Astrocyte (in vitro differentiated cells and primary cell): Measurements from ENCODE around the gene APIP. TPM values are rescaled to one million over a fixed set of nuclear protein-coding genes. Genes with fewer than 3 reads are reported as not detected.

ENCODE experiments used
- DNase-seq: peaks from one replicate; pipeline ENCODE4 v3.0.0-alpha.2; 2010; ENCODE audit warnings: low read depth
- FAIRE-seq: peaks from 2 replicates; lab custom pipeline; 2011; peaks lifted over from hg19 to GRCh38; lab: Jason Lieb, UNC
- H2AFZ ChIP-seq: 2 replicates; pipeline ENCODE4 v1.6.0; 2012; ENCODE audit warnings: low read depth, low read length, inconsistent platforms
- H3K27ac ChIP-seq: 2 replicates; pipeline ENCODE4 v1.5.1; 2011; ENCODE audit warnings: low read depth, low read length, inconsistent platforms
- H3K27me3 ChIP-seq: 2 replicates; pipeline ENCODE4 v1.6.0; 2011; ENCODE audit warnings: low read length, inconsistent platforms; ENCODE audit not compliant: insufficient read depth
- H3K36me3 ChIP-seq: 2 replicates; pipeline ENCODE4 v1.5.1; 2011; ENCODE audit warnings: low read length, inconsistent platforms; ENCODE audit not compliant: insufficient read depth
- H3K4me1 ChIP-seq: 2 replicates; pipeline ENCODE4 v1.5.1; 2011; ENCODE audit warnings: low read length, inconsistent platforms; ENCODE audit not compliant: insufficient read depth
- H3K4me2 ChIP-seq: 2 replicates; pipeline ENCODE4 v1.6.0; 2012; ENCODE audit warnings: low read length, inconsistent platforms
- H3K4me3 ChIP-seq: 2 replicates; pipeline ENCODE4 v1.5.1; 2011; ENCODE audit warnings: low read depth, mild to moderate bottlenecking, low read length, inconsistent platforms; ENCODE audit not compliant: insufficient read depth
- H3K79me2 ChIP-seq: 2 replicates; pipeline ENCODE4 v1.6.0; 2012; ENCODE audit warnings: mild to moderate bottlenecking, low read length, inconsistent platforms; ENCODE audit not compliant: insufficient read depth
- H3K9ac ChIP-seq: 2 replicates; pipeline ENCODE4 v1.6.0; 2012; ENCODE audit warnings: mild to moderate bottlenecking, low read length, inconsistent platforms
- H3K9me3 ChIP-seq: 2 replicates; pipeline ENCODE4 v1.5.1; 2012; ENCODE audit warnings: low read depth, mild to moderate bottlenecking, low read length, inconsistent platforms; ENCODE audit not compliant: insufficient read depth
- H4K20me1 ChIP-seq: 2 replicates; pipeline ENCODE4 v1.6.0; 2012; ENCODE audit warnings: low read length, inconsistent platforms; ENCODE audit not compliant: insufficient read depth
- H3K27ac Mint-ChIP-seq: one replicate; pipeline ENCODE4 v1.8.0; 2021; ENCODE audit warnings: mild to moderate bottlenecking, mixed read lengths; ENCODE audit not compliant: unreplicated experiment
- H3K27me3 Mint-ChIP-seq: one replicate; pipeline ENCODE4 v1.8.0; 2021; ENCODE audit warnings: low read depth, mixed read lengths; ENCODE audit not compliant: unreplicated experiment
- H3K36me3 Mint-ChIP-seq: one replicate; pipeline ENCODE4 v1.8.0; 2021; ENCODE audit warnings: low read depth, mixed read lengths; ENCODE audit not compliant: unreplicated experiment
- H3K4me1 Mint-ChIP-seq: one replicate; pipeline ENCODE4 v1.8.0; 2021; ENCODE audit warnings: low read depth, mixed read lengths; ENCODE audit not compliant: unreplicated experiment
- H3K4me3 Mint-ChIP-seq: one replicate; pipeline ENCODE4 v1.8.0; 2021; ENCODE audit warnings: mild to moderate bottlenecking, moderate library complexity, mixed read lengths; ENCODE audit not compliant: unreplicated experiment
- H3K9me3 Mint-ChIP-seq: one replicate; pipeline ENCODE4 v1.8.0; 2021; ENCODE audit warnings: mild to moderate bottlenecking, mixed read lengths; ENCODE audit not compliant: unreplicated experiment
- CTCF ChIP-seq: IDR thresholded peaks from 2 replicates; pipeline ENCODE4 v1.5.1; 2011; ENCODE audit warnings: low read depth, mild to moderate bottlenecking, inconsistent platforms, low read length, moderate library complexity; ENCODE audit not compliant: insufficient read depth
- EZH2 ChIP-seq: IDR thresholded peaks from 2 replicates; pipeline ENCODE4 v1.6.1; 2012; ENCODE audit warnings: mild to moderate bottlenecking, low read length, inconsistent platforms; ENCODE audit not compliant: insufficient read depth
- total RNA-seq: library from RNA; stranded (reverse); gene quantifications from 2 replicates; pipeline ENCODE4 v1.2.1, GENCODE V29; 2021

The APIP gene
- total RNA-seq, 1 donor from 2014 or later: 13.9 TPM

- Histone ChIP-seq H3K27ac (no peak overlapping the region), H3K36me3 (peaks cover 3% of the 10 kb centered on the region), H4K20me1 (no peaks in the 10 kb centered on the region), H3K9ac (no peak overlapping the region), H3K4me1 (no peaks in the 10 kb centered on the region), H3K27me3 (no peaks in the 10 kb centered on the region), H2AFZ (no peak overlapping the region), H3K79me2 (no peaks in the 10 kb centered on the region), H3K9me3 (no peaks in the 10 kb centered on the region), H3K4me3 (no peak overlapping the region), H3K4me2 (no peak overlapping the region)
- no peaks in the 10 kb centered on the region for H3K9me3 Mint-ChIP-seq
- no peak overlapping the region for H3K4me3 Mint-ChIP-seq
- peaks cover 1% of the 10 kb centered on the region for H3K36me3 Mint-ChIP-seq
- no peak for DNase-seq
- H3K27ac Mint-ChIP-seq: no peak overlapping the region
- TF ChIP-seq EZH2 (no peak), CTCF (no peak)
- H3K27me3 Mint-ChIP-seq: no peaks in the 10 kb centered on the region
- FAIRE-seq: no peak
- no peaks in the 10 kb centered on the region for H3K4me1 Mint-ChIP-seq
Measured at GRCh38 chr11:34963351-34963750, 47.2 kb upstream of the APIP start.

- Mint-ChIP-seq H3K27me3 (no peaks in the 10 kb centered on the region), H3K36me3 (no peaks in the 10 kb centered on the region), H3K4me3 (no peak overlapping the region), H3K4me1 (no peaks in the 10 kb centered on the region), H3K9me3 (no peaks in the 10 kb centered on the region), H3K27ac (no peak overlapping the region)
- Histone ChIP-seq H3K4me2 (no peak overlapping the region), H3K9me3 (no peaks in the 10 kb centered on the region), H4K20me1 (no peaks in the 10 kb centered on the region), H3K79me2 (no peaks in the 10 kb centered on the region), H3K9ac (no peak overlapping the region), H3K36me3 (peaks cover 6% of the 10 kb centered on the region), H3K27ac (no peak overlapping the region), H2AFZ (no peak overlapping the region), H3K27me3 (no peaks in the 10 kb centered on the region), H3K4me3 (no peak overlapping the region), H3K4me1 (no peaks in the 10 kb centered on the region)
- no peak for DNase-seq
- TF ChIP-seq EZH2 (no peak), CTCF (no peak)
- FAIRE-seq: no peak
Measured at GRCh38 chr11:34962034-34962433, 45.9 kb upstream of the APIP start.

- H3K4me3 Mint-ChIP-seq: no peak overlapping the region
- H3K27me3 Mint-ChIP-seq: no peaks in the 10 kb centered on the region
- H3K27ac ChIP-seq: no peak overlapping the region
- no peak overlapping the region for H3K9ac ChIP-seq
- H3K36me3 ChIP-seq: peaks cover 6% of the 10 kb centered on the region
- no peak for TF ChIP-seq EZH2
- TF ChIP-seq CTCF: no peak
- no peaks in the 10 kb centered on the region for H3K9me3 Mint-ChIP-seq
- FAIRE-seq (no peak), DNase-seq (no peak)
- H4K20me1 ChIP-seq: no peaks in the 10 kb centered on the region
- no peaks in the 10 kb centered on the region for H3K79me2 ChIP-seq
- no peak overlapping the region for H3K4me2 ChIP-seq
- no peaks in the 10 kb centered on the region for H3K36me3 Mint-ChIP-seq
- no peaks in the 10 kb centered on the region for H3K4me1 ChIP-seq
- H3K9me3 ChIP-seq: no peaks in the 10 kb centered on the region
- H3K27me3 ChIP-seq: no peaks in the 10 kb centered on the region
- H3K27ac Mint-ChIP-seq: no peak overlapping the region
- no peak overlapping the region for H2AFZ ChIP-seq
- no peak overlapping the region for H3K4me3 ChIP-seq
- no peaks in the 10 kb centered on the region for H3K4me1 Mint-ChIP-seq
Measured at GRCh38 chr11:34960277-34960676, 44.1 kb upstream of the APIP start.
